SU-DHL-6 (cell line): ENCODE results near the gene C7orf33.

Source experiments
- H2AFZ ChIP-seq: fragments of 200-600 bp; sonication (generic); 2 replicates; pipeline ENCODE4 v1.6.1; 2014; ENCODE audit warnings: low read depth, mild to moderate bottlenecking, moderate library complexity, mixed read lengths, antibody characterized with exemption, low read length; ENCODE audit not compliant: severe bottlenecking
- H3F3A ChIP-seq: fragments of 200-600 bp; shearing (Covaris generic); 2 replicates; pipeline ENCODE4 v1.6.0; 2016; ENCODE audit warnings: antibody characterized with exemption, mild to moderate bottlenecking; ENCODE audit not compliant: insufficient read depth
- H3K27ac ChIP-seq: fragments of 200-600 bp; sonication (generic); 2 replicates; pipeline ENCODE4 v1.5.1; 2016; ENCODE audit warnings: low read depth, mild to moderate bottlenecking, low read length, moderate library complexity, mixed read lengths
- H3K27me3 ChIP-seq: fragments of 200-600 bp; sonication (generic), shearing (Covaris generic); 2 replicates; pipeline ENCODE4 v1.6.0; 2014; ENCODE audit warnings: mild to moderate bottlenecking, low read length
- H3K36me3 ChIP-seq: fragments of 200-600 bp; sonication (generic); 2 replicates; pipeline ENCODE4 v1.6.1; 2014; ENCODE audit warnings: mild to moderate bottlenecking, low read length, mixed read lengths
- H3K4me2 ChIP-seq: fragments of 300-600, 200-600 bp; shearing (Covaris generic), sonication (generic); 2 replicates; pipeline ENCODE4 v1.6.0; 2014; ENCODE audit warnings: low read length, low read depth, mild to moderate bottlenecking; ENCODE audit not compliant: poor library complexity, severe bottlenecking
- H3K4me3 ChIP-seq: fragments of 200-600 bp; sonication (generic); 2 replicates; pipeline ENCODE4 v1.5.1; 2014; ENCODE audit warnings: antibody characterized with exemption, low read length, mild to moderate bottlenecking, mixed read lengths; ENCODE audit not compliant: insufficient read depth, poor library complexity, severe bottlenecking
- H3K79me2 ChIP-seq: fragments of 200-600 bp; sonication (generic); 2 replicates; pipeline ENCODE4 v1.6.1; 2014; ENCODE audit warnings: mild to moderate bottlenecking, low read length, moderate library complexity; ENCODE audit not compliant: insufficient read depth
- H3K9ac ChIP-seq: fragments of 200-600 bp; sonication (generic); 2 replicates; pipeline ENCODE4 v1.7.0; 2014; ENCODE audit warnings: mild to moderate bottlenecking, low read length
- H3K9me2 ChIP-seq: fragments of 200-600 bp; sonication (generic); replicated peaks from 2 replicates; pipeline ENCODE4 v1.6.1; 2014; ENCODE audit warnings: low read length; ENCODE audit not compliant: insufficient read depth
- H3K9me3 ChIP-seq: fragments of 200-600 bp; sonication (generic); 2 replicates; pipeline ENCODE4 v1.6.1; 2014; ENCODE audit warnings: low read length, mixed read lengths; ENCODE audit not compliant: insufficient read depth
- H4K20me1 ChIP-seq: fragments of 200-600 bp; sonication (generic); 2 replicates; pipeline ENCODE4 v1.6.1; 2014; ENCODE audit warnings: low read depth, mild to moderate bottlenecking, antibody characterized with exemption, low read length, moderate library complexity, mixed read lengths
- EZH2phosphoT487 ChIP-seq: fragments of 200-600 bp; sonication (generic), shearing (Covaris generic); conservative IDR thresholded peaks from 2 replicates; pipeline ENCODE4 v1.6.1; 2018; ENCODE audit warnings: mild to moderate bottlenecking, antibody characterized with exemption, low read length, moderate library complexity, mixed read lengths
- TF ChIP-seq, protein P1 (sequence below): fragments of 200-600 bp; sonication (generic); IDR thresholded peaks from one replicate; pipeline ENCODE4 v1.5.1; 2017; ENCODE audit warnings: antibody characterized with exemption, mild to moderate bottlenecking, low read length, moderate library complexity; ENCODE audit not compliant: insufficient read depth, poor library complexity, severe bottlenecking

Gene C7orf33

DNA sequence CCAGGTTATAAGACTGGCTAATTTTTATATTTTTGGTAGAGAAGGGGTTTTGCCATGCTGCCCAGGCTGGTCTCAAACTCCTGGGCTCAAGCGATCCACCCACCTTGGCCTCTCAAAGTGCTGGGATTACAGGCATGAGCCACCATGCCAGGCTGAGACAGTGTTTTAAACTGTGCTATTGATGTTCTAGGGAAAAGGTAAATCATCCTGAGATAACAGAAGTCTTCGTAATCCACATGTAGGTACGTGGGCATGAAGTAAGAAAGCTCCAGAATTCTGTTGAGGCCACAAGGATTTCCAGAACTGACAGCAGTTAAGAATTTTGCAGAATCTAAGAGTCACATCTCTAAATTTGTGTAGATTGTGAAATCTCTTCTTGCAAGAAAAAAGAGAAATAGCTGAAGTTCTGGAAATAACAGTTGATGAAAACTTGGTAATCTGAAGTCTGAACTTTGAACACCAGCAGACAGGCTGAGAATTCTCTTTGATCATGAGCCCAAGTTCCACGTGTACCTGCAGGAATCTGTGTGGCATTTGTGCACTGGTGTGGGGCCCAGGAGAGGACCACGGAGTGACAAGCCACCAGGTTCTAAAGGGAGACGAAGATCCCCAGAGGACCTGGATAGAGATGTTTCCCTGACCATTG lies 24.6 kb downstream of the C7orf33 start:
- Histone ChIP-seq H2AFZ (no peak overlapping the region), H3K9ac (no peak overlapping the region), H4K20me1 (no peaks in the 10 kb centered on the region), H3K4me3 (no peak overlapping the region), H3K4me2 (no peak overlapping the region), H3K27ac (no peak overlapping the region), H3K36me3 (no peaks in the 10 kb centered on the region), H3K79me2 (no peaks in the 10 kb centered on the region), H3K27me3 (no peaks in the 10 kb centered on the region), H3K9me2 (no peaks in the 10 kb centered on the region), H3F3A (no peaks in the 10 kb centered on the region), H3K9me3 (no peaks in the 10 kb centered on the region)
- TF ChIP-seq, protein P1, sequence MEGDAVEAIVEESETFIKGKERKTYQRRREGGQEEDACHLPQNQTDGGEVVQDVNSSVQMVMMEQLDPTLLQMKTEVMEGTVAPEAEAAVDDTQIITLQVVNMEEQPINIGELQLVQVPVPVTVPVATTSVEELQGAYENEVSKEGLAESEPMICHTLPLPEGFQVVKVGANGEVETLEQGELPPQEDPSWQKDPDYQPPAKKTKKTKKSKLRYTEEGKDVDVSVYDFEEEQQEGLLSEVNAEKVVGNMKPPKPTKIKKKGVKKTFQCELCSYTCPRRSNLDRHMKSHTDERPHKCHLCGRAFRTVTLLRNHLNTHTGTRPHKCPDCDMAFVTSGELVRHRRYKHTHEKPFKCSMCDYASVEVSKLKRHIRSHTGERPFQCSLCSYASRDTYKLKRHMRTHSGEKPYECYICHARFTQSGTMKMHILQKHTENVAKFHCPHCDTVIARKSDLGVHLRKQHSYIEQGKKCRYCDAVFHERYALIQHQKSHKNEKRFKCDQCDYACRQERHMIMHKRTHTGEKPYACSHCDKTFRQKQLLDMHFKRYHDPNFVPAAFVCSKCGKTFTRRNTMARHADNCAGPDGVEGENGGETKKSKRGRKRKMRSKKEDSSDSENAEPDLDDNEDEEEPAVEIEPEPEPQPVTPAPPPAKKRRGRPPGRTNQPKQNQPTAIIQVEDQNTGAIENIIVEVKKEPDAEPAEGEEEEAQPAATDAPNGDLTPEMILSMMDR: no peak
- no peak for TF ChIP-seq EZH2phosphoT487

- no peak overlapping the region for H3K4me3 ChIP-seq
- no peaks in the 10 kb centered on the region for H3K79me2 ChIP-seq
- no peak overlapping the region for H3K4me2 ChIP-seq
- H4K20me1 ChIP-seq: no peaks in the 10 kb centered on the region
- no peaks in the 10 kb centered on the region for H3K27me3 ChIP-seq
- H3K36me3 ChIP-seq: no peaks in the 10 kb centered on the region
- no peak overlapping the region for H3K27ac ChIP-seq
- no peak for TF ChIP-seq EZH2phosphoT487
- TF ChIP-seq, protein P1: no peak
- no peak overlapping the region for H3K9ac ChIP-seq
- H3K9me3 ChIP-seq: no peaks in the 10 kb centered on the region
- H2AFZ ChIP-seq: no peak overlapping the region
- H3F3A ChIP-seq: no peaks in the 10 kb centered on the region
- no peaks in the 10 kb centered on the region for H3K9me2 ChIP-seq
Observed at GRCh38 chr7:148620749-148621359, 30.3 kb downstream of the C7orf33 start.

DNA sequence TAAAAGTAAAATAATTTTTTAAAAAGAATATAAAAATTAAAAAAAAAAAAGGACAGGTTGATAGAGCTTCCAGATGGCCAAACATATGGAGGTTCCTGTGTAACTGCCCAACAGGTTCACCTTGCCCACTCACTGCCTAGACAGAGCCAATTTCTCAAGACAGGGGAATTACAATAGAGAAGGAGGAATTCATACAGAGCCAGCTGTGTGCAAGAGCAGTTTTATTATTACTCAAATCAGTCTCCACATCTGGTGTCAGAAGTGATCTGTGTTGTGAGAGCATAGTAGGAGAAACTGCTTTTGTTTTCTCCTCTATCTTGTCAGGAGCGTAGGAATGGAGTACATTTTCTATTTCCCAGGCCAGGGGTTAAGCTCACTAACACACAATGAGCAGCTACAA lies 31.0 kb downstream of the C7orf33 start:
- Histone ChIP-seq H3K4me3 (no peak overlapping the region), H3K27me3 (no peaks in the 10 kb centered on the region), H3F3A (no peaks in the 10 kb centered on the region), H3K27ac (no peak overlapping the region), H3K9me3 (no peaks in the 10 kb centered on the region), H3K9ac (no peak overlapping the region), H2AFZ (no peak overlapping the region), H3K79me2 (no peaks in the 10 kb centered on the region), H4K20me1 (no peaks in the 10 kb centered on the region), H3K36me3 (no peaks in the 10 kb centered on the region), H3K9me2 (no peaks in the 10 kb centered on the region), H3K4me2 (no peak overlapping the region)
- TF ChIP-seq, protein P1: no peak
- TF ChIP-seq EZH2phosphoT487: no peak
